Lower leg skin (tissue), 4 donors: ENCODE data around the gene RERE. TPM values are rescaled to one million over a fixed set of nuclear protein-coding genes. Genes with fewer than 3 reads are reported as not detected.

Source experiments
- DNase-seq, 2 donors: peaks; one replicate each; pipeline ENCODE4 v3.0.0-alpha.2; 2019; ENCODE audit warnings: low spot score in 2 of 2
- H3K4me3 ChIP-seq: fragments of 200-600 bp; sonication (generic); 2 replicates; pipeline ENCODE4 v1.5.1; 2017; ENCODE audit warnings: mild to moderate bottlenecking, low read depth; ENCODE audit not compliant: poor library complexity, severe bottlenecking
- POLR2A ChIP-seq, 2 donors: fragments of 450-650 bp; IDR thresholded peaks; one replicate each; pipeline ENCODE4 v1.6.1; 2016 to 2017; ENCODE audit warnings: antibody characterized with exemption in 2 of 2, mild to moderate bottlenecking in 1 of 2, moderate library complexity in 1 of 2
- WGBS, 2 donors: methylation state at CpG; one replicate each; pipeline ENCODE4 v1.1.5; 2018; 5-methylcytosine and 5-hydroxymethylcytosine counted together
- intact Hi-C: fragments of 100-400 bp; cut with DNase I; formaldehyde crosslinking; loops from one replicate; pipeline ENCODE4 v1.15.0; 2023; ENCODE audit warnings: low total_unique reads
- microRNA-seq, 2 donors: library from miRNA; unstranded; fragments of <30 nt; microRNA quantifications; one replicate each; pipeline ENCODE4, GENCODE V29; 2016; ENCODE audit warnings: borderline replicate concordance in 2 of 2, borderline number of aligned reads in 1 of 2
- total RNA-seq, 4 donors: library from RNA; depleted of rRNA; stranded (reverse); fragments of >200 nt; gene quantifications; one replicate each; pipeline ENCODE4 v1.1.0, GENCODE V29; 2016
- TF ChIP-seq, protein P1 (sequence below), 3 donors: fragments of 450-650 bp; IDR thresholded peaks; one replicate each; pipeline ENCODE4 v1.5.1; 2016; ENCODE audit warnings: antibody characterized with exemption in 3 of 3, mild to moderate bottlenecking in 3 of 3, moderate library complexity in 2 of 3

The RERE gene
- total RNA-seq, 4 donors from 2014 or later: 41.0 to 84.9 (median 76.8) TPM

- intact Hi-C loops: loop anchor here (5.0 to 10.0 kb wide), 2 partner anchors 66 to 279 kb away; no protein-coding TSS in a partner anchor
- H3K4me3 ChIP-seq: no peak overlapping the region
- TF ChIP-seq, protein P1, sequence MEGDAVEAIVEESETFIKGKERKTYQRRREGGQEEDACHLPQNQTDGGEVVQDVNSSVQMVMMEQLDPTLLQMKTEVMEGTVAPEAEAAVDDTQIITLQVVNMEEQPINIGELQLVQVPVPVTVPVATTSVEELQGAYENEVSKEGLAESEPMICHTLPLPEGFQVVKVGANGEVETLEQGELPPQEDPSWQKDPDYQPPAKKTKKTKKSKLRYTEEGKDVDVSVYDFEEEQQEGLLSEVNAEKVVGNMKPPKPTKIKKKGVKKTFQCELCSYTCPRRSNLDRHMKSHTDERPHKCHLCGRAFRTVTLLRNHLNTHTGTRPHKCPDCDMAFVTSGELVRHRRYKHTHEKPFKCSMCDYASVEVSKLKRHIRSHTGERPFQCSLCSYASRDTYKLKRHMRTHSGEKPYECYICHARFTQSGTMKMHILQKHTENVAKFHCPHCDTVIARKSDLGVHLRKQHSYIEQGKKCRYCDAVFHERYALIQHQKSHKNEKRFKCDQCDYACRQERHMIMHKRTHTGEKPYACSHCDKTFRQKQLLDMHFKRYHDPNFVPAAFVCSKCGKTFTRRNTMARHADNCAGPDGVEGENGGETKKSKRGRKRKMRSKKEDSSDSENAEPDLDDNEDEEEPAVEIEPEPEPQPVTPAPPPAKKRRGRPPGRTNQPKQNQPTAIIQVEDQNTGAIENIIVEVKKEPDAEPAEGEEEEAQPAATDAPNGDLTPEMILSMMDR (IDR thresholded peaks at IDR 0.05): no peak
- TF ChIP-seq POLR2A (IDR thresholded peaks at IDR 0.05): no peak
- WGBS, 2 donors: 85 to 86% methylated on average over 1 of the region's 1 CpG
- DNase-seq: no peak
Observed at GRCh38 chr1:8311068-8311718, 506.2 kb downstream of the RERE start.

- no peak for DNase-seq
- no peak for TF ChIP-seq POLR2A (IDR thresholded peaks at IDR 0.05)
- TF ChIP-seq, protein P1 (IDR thresholded peaks at IDR 0.05): no peak
- intact Hi-C loops: no loop called here
- 81 to 91% methylated on average over 4 of the region's 4 CpGs for WGBS, 2 donors
- H3K4me3 ChIP-seq: no peak overlapping the region
Observed at GRCh38 chr1:8307628-8308027, 509.8 kb downstream of the RERE start.

DNA sequence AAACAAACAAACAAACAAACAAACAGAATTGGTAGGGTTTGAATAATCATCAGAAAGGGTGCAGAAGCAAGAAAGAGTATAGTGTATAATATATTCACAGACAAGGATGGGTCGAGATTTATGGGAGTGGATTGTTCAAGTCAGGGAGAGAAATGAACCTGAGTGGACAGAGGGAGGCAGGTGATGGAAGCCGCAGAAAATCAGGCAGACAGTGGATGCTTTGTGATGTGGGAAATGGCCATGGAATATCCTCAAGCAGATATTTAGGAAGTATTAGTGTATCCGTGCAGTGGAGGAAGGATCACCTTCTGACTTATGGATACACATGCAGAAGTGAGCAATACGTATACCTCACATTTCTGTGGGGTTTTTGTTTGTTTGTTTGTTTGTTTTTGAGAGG, 513.6 kb downstream of the RERE start:
- no peak for DNase-seq
- intact Hi-C loops: no loop called here
- no peak overlapping the region for H3K4me3 ChIP-seq
- 87 to 89% methylated on average over 4 of the region's 4 CpGs for WGBS, 2 donors
- TF ChIP-seq POLR2A (IDR thresholded peaks at IDR 0.05): no peak
- TF ChIP-seq, protein P1 (IDR thresholded peaks at IDR 0.05): no peak

DNA sequence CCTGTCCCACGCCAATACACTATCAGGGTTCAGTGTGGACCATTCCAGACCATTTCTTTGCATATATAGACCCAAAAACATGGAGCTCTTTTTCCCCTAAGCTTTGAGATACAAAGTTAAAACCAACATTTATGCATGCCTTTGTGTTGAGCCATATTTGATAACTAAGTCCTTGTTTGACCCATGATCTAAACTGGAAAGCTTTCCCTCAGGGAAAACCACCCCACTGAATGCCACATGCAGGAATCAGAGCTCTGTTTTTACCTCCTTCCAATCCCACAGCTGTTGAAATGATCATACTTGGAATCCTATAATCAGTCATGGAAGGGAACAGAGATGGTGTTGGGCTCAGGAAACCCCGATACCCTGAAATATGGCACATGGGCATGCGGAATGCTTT, 514.3 kb downstream of the RERE start:
- no peak for DNase-seq
- H3K4me3 ChIP-seq: no peak overlapping the region
- no peak for TF ChIP-seq POLR2A (IDR thresholded peaks at IDR 0.05)
- TF ChIP-seq, protein P1 (IDR thresholded peaks at IDR 0.05): no peak
- 90 to 98% methylated on average over 3 of the region's 3 CpGs for WGBS, 2 donors
- intact Hi-C loops: no loop called here

Small RNAs within 50 kb of the gene (microRNA-seq; reads per million reads assigned to microRNA genes)
- 0 reads per million in 2 donors for gene MIR6728

Other genes with a start within 250 kb of the RERE start
- 100 to 1,000 TPM; 351 to 688 (median 453) TPM for gene ENO1, start 61.0 kb upstream of the RERE start, total RNA-seq
- gene CA6, start 128.2 kb upstream of the RERE start, total RNA-seq: 10 to 100 TPM; 17.4 to 38.0 (median 26.6) TPM
- gene SLC2A7, start 208.8 kb upstream of the RERE start, total RNA-seq: not detected